Fibroblast of villous mesenchyme (primary cell): Measurements from ENCODE around the gene DOC2A. TPM values are rescaled to one million over a fixed set of nuclear protein-coding genes. Genes with fewer than 3 reads are reported as not detected.

Experiments used
- DNase-seq: peaks from one replicate; pipeline ENCODE4 v3.0.0-alpha.2; 2010; ENCODE audit warnings: low read depth
- H3K4me3 ChIP-seq: 2 replicates; pipeline ENCODE4 v1.5.1; 2011; ENCODE audit warnings: low read depth, mild to moderate bottlenecking, low read length
- total RNA-seq: library from RNA; depleted of rRNA; stranded (reverse); fragments of >200 nt; gene quantifications from 2 replicates; pipeline ENCODE4 v1.2.3, GENCODE V29; 2012
- TF ChIP-seq, protein P1 (sequence below): IDR thresholded peaks from 2 replicates; pipeline ENCODE4 v1.5.1; 2012; ENCODE audit warnings: low read depth, mild to moderate bottlenecking, low read length; ENCODE audit not compliant: insufficient read depth

Gene DOC2A
- total RNA-seq, 1 donor = under 0.01 TPM

DNA sequence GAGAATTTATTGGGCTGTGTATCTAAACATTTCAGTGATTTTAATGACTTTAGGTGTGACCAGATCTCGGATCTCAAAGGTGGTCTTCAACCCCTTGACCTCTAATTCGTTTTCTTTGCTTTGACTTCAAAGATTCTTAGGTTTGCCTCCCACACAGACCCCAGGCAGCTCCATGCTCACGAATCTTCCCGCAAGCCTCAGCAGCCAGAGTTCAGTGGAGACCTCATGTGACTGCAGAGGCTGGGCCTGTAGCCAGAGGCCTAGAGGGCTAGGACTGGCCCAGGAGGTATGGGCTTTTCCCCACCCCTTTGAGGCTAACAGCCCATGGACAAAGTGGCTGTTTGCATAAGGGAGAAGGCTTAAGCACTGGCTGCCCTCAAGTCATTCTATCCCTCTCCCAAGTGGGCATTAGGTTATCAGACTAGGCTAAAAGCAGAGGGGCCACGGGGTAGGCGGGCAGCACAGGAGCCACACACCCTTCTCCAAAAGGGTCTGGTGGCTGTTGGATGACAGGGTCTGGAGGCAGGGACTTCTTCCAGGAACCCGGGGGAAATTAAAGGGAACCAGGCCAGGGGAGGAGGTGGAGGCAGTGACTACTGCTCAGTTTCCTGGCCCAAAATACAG lies 18.4 kb downstream of the DOC2A start:
- TF ChIP-seq, protein P1, sequence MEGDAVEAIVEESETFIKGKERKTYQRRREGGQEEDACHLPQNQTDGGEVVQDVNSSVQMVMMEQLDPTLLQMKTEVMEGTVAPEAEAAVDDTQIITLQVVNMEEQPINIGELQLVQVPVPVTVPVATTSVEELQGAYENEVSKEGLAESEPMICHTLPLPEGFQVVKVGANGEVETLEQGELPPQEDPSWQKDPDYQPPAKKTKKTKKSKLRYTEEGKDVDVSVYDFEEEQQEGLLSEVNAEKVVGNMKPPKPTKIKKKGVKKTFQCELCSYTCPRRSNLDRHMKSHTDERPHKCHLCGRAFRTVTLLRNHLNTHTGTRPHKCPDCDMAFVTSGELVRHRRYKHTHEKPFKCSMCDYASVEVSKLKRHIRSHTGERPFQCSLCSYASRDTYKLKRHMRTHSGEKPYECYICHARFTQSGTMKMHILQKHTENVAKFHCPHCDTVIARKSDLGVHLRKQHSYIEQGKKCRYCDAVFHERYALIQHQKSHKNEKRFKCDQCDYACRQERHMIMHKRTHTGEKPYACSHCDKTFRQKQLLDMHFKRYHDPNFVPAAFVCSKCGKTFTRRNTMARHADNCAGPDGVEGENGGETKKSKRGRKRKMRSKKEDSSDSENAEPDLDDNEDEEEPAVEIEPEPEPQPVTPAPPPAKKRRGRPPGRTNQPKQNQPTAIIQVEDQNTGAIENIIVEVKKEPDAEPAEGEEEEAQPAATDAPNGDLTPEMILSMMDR = no peak
- peak; percentile 48 for DNase-seq
- H3K4me3 ChIP-seq = no peak overlapping the region

DNA sequence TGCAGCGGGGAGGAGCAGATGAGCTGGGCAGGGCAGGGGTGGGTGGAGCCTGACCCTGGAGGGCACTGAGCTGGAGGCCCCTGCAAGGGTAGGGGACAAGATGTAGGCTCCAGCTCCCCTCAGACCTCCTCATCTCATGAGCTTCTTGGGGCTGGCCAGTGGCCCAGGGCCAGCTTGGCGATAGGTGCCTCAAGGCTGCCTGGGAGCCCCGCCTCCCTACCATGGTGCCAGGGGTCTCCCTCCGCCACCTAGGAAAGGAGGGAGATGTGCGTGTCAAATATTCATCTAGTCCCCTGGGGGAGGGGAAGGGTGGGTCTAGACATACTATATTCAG lies 19.3 kb downstream of the DOC2A start:
- TF ChIP-seq, protein P1 = no peak
- no peak for DNase-seq
- H3K4me3 ChIP-seq = no peak overlapping the region

DNA sequence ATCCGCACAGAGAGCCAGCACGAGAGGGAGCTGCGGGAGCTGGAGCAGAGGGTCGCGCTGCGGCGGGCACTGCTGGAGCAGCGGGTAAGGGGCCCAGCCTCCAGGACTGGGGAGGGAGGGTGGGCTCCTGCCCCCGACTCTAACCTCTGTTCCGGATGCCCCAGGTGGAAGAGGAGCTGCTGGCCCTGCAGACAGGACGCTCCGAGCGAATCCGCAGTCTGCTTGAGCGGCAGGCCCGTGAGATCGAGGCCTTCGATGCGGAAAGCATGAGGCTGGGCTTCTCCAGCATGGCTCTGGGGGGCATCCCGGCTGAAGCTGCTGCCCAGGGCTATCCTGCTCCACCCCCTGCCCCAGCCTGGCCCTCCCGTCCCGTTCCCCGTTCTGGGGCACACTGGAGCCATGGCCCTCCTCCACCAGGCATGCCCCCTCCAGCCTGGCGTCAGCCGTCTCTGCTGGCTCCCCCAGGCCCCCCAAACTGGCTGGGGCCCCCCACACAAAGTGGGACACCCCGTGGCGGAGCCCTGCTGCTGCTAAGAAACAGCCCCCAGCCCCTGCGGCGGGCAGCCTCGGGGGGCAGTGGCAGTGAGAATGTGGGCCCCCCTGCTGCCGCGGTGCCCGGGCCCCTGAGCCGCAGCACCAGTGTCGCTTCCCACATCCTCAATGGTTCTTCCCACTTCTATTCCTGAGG lies 19.8 kb downstream of the DOC2A start:
- TF ChIP-seq, protein P1 = no peak
- H3K4me3 ChIP-seq = no peak overlapping the region
- no peak for DNase-seq

DNA sequence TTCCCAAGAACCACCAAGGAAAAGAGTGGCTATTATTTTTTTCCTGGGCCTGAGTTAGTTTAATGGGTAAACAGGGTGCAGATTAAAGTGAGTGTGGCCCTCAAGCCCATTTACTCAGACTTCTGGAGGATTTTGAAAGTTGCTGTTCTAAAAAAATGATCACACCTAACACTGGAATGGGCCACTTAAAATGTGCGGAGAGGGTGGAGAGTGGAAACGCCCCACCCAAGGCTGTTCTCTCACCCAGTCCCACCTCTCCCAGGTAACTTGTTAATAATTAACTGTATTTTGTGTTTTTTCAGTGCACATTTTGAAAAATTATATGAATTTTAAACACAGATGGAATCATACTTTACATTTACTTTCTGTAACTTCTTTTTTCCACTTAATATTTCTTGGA lies 20.8 kb downstream of the DOC2A start:
- H3K4me3 ChIP-seq = no peak overlapping the region
- DNase-seq = no peak
- TF ChIP-seq, protein P1 = no peak

DNA sequence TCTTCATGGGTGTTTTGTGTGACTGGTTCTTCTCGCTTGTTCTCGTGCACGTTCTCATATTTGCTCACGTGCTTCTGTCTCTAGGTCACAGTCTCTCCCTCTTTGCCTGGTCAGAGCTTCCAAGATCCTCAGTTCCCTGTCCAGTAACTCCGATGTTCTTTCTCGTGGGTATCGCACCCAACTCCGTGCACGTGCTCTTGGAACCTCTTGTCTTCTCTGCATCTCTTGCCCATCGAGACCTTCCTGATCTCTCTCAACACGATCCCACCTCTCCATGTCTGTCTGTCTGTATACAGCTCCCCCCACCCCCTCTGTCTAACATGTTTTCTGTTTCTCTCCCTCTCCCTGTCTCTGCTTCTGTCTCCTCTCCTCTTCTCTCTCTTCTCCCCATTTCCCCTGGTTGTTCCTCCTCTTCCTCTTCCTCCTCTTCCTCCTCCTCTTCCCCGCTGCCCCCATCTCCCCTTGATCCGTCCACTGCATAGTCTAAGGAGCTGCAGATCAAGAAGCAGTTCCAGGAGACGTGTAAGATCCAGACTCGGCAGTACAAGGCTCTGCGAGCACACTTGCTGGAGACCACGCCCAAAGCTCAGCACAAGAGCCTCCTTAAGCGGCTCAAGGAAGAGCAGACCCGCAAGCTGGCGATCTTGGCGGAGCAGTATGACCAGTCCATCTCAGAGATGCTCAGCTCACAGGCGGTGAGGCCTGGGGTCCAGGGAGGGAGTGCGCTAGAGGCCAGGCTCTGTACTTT lies 21.5 kb downstream of the DOC2A start:
- no peak overlapping the region for H3K4me3 ChIP-seq
- DNase-seq = no peak
- TF ChIP-seq, protein P1 = no peak

DNA sequence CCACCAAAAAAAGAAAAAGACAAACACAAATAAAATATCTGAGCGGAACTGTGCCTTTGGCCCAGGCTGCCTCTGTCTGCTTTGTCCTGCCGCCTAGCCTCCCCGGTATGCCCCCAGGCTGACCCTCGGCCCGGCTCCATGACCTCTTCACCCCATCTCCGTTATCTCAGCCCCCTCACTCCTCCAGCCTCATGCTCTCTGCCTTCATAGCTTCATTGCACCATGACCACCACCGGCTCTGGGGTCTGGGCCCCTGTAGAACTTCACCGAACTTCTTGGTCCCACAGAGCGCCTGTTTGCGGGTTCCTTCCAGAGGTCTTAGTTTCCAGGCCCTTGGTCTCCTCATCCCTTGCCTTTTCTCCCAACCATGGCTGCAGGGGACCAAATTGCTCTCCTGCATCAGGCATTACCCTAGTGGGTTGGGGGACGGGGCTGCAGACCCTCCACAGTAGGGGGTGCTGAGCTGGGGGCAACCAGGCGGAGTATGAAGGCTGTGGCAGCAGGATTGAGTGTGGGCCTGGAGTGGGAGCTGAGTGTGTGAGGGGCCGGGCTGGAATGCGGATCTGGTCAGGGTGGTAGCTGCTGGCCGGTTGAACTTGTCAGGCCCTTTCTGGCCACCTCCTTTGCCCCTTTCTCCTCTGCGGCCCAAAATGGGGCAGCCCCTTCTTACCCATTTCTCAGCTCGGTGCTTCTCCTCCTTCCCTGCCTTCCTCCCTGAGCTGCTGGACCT lies 22.3 kb downstream of the DOC2A start:
- DNase-seq = no peak
- TF ChIP-seq, protein P1 = no peak
- H3K4me3 ChIP-seq = no peak overlapping the region
